ENCODE measurements around the gene TEAD1. TPM values are rescaled to one million over a fixed set of nuclear protein-coding genes. Genes with fewer than 3 reads are reported as not detected.

Gene TEAD1
- total RNA-seq, 1 donor from 2014 or later: 51.9 TPM

GRCh38 chr11:12706545-12707499 lies 32.6 kb downstream of the TEAD1 start:
- TF ChIP-seq CTCF (IDR thresholded peaks at IDR 0.05): no peak
- Histone ChIP-seq H3K27me3 (ENCODE audit: low read depth) (no peaks in the 10 kb centered on the region), H3K36me3 (no peaks in the 10 kb centered on the region), H3K4me3 (no peak overlapping the region), H3K9me3 (no peaks in the 10 kb centered on the region), H3K4me1 (peaks cover 31% of the 10 kb centered on the region), H3K27ac (no peak overlapping the region)
- DNase-seq (no peak), ATAC-seq (peak in 1 of 2 donors; percentile 17)
- intact Hi-C loops (cut with DNase I): no loop called here

GRCh38 chr11:12707500-12707880 lies 33.3 kb downstream of the TEAD1 start:
- no peak for TF ChIP-seq CTCF (IDR thresholded peaks at IDR 0.05)
- Histone ChIP-seq H3K27me3 (ENCODE audit: low read depth) (no peaks in the 10 kb centered on the region), H3K4me3 (no peak overlapping the region), H3K36me3 (no peaks in the 10 kb centered on the region), H3K4me1 (peaks cover 31% of the 10 kb centered on the region), H3K9me3 (no peaks in the 10 kb centered on the region), H3K27ac (no peak overlapping the region)
- intact Hi-C loops (cut with DNase I): no loop called here
- ATAC-seq (no peak), DNase-seq (no peak)

- Histone ChIP-seq H3K27ac (no peak overlapping the region), H3K27me3 (ENCODE audit: low read depth) (no peaks in the 10 kb centered on the region), H3K36me3 (no peaks in the 10 kb centered on the region), H3K4me1 (peaks cover 22% of the 10 kb centered on the region), H3K4me3 (no peak overlapping the region), H3K9me3 (no peaks in the 10 kb centered on the region)
- intact Hi-C loops (cut with DNase I): no loop called here
- DNase-seq (no peak), ATAC-seq (no peak)
- TF ChIP-seq CTCF (IDR thresholded peaks at IDR 0.05): no peak
These were observed 37.3 kb downstream of the TEAD1 start for GRCh38 chr11:12711496-12711895.

GRCh38 chr11:12712132-12712531 lies 37.9 kb downstream of the TEAD1 start:
- Histone ChIP-seq H3K36me3 (no peaks in the 10 kb centered on the region), H3K9me3 (no peaks in the 10 kb centered on the region), H3K27me3 (ENCODE audit: low read depth) (no peaks in the 10 kb centered on the region), H3K27ac (no peak overlapping the region), H3K4me3 (no peak overlapping the region), H3K4me1 (peaks cover 18% of the 10 kb centered on the region)
- ATAC-seq (no peak), DNase-seq (no peak)
- intact Hi-C loops (cut with DNase I): no loop called here
- TF ChIP-seq CTCF (IDR thresholded peaks at IDR 0.05): no peak

GRCh38 chr11:12715131-12715530 lies 40.9 kb downstream of the TEAD1 start:
- Histone ChIP-seq H3K9me3 (no peaks in the 10 kb centered on the region), H3K4me3 (no peak overlapping the region), H3K27me3 (ENCODE audit: low read depth) (no peaks in the 10 kb centered on the region), H3K36me3 (no peaks in the 10 kb centered on the region), H3K4me1 (peaks cover 7% of the 10 kb centered on the region), H3K27ac (no peak overlapping the region)
- DNase-seq (no peak), ATAC-seq (no peak)
- no peak for TF ChIP-seq CTCF (IDR thresholded peaks at IDR 0.05)
- intact Hi-C loops (cut with DNase I): no loop called here
